Suprapubic skin (tissue), 3 donors: Measurements from ENCODE around the gene LHB.
"Not testable (repeated sequence)": the region's sequence is repeated elsewhere in the genome, so short reads cannot be mapped to it uniquely, and the experiment has no call there.

Experiments
- POLR2A ChIP-seq, 2 donors: fragments of 450-650 bp; IDR thresholded peaks; one replicate each; pipeline ENCODE4 v1.6.1; 2017; ENCODE audit warnings: antibody characterized with exemption in 2 of 2, mild to moderate bottlenecking in 2 of 2, moderate library complexity in 2 of 2
- TF ChIP-seq, protein P1 (sequence below), 2 donors: fragments of 200-600 bp in 1 of 2; fragments of 450-650 bp in 1 of 2; sonication (generic) in 1 of 2; IDR thresholded peaks; one replicate each; pipeline ENCODE4 v1.5.1; 2016 to 2019; ENCODE audit warnings: antibody characterized with exemption in 2 of 2, mild to moderate bottlenecking in 1 of 2, moderate library complexity in 1 of 2

DNA sequence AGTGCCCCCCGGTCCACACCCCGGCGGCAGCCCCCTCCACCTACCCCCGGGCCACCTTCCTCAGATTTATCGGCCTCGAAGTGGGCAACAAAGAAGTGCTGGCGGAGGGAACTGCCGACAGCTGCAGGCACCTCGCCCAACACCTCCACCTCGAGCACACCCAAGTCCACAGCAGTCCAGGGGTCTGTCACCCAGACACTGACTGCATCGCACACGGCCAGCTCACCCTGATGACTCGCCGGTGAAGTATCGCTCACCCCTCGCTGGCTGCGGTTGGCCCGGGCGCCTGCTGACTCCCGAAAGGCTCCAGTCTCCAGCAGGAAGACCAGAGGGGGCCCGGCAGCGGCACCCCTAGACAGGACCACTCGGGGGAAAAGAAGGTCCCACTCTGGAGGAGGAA is 8.7 kb upstream of the LHB start:
- TF ChIP-seq, protein P1, sequence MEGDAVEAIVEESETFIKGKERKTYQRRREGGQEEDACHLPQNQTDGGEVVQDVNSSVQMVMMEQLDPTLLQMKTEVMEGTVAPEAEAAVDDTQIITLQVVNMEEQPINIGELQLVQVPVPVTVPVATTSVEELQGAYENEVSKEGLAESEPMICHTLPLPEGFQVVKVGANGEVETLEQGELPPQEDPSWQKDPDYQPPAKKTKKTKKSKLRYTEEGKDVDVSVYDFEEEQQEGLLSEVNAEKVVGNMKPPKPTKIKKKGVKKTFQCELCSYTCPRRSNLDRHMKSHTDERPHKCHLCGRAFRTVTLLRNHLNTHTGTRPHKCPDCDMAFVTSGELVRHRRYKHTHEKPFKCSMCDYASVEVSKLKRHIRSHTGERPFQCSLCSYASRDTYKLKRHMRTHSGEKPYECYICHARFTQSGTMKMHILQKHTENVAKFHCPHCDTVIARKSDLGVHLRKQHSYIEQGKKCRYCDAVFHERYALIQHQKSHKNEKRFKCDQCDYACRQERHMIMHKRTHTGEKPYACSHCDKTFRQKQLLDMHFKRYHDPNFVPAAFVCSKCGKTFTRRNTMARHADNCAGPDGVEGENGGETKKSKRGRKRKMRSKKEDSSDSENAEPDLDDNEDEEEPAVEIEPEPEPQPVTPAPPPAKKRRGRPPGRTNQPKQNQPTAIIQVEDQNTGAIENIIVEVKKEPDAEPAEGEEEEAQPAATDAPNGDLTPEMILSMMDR (IDR thresholded peaks at IDR 0.05), result not testable (repeated sequence)
- not testable (repeated sequence) for TF ChIP-seq POLR2A (IDR thresholded peaks at IDR 0.05)
